Ovary (tissue), 9 donors: ENCODE results near the gene ADRA2C. TPM values are rescaled to one million over a fixed set of nuclear protein-coding genes. Genes with fewer than 3 reads are reported as not detected.
A peak's percentile ranks its signal among the peaks of the same experiment; 100 is the strongest.

ENCODE experiments used
- DNase-seq, 5 donors: peaks; one replicate each; pipeline ENCODE4 v3.0.0-alpha.2; 2019 to 2020
- H3K27ac ChIP-seq, 2 donors: fragments of 200-600 bp; one replicate each; pipeline versions ENCODE4 v1.5.1 to v1.8.0; 2019 to 2022
- H3K27me3 ChIP-seq: fragments of 200-600 bp; one replicate; pipeline ENCODE4 v1.8.0; 2022
- H3K36me3 ChIP-seq: fragments of 200-600 bp; sonication (generic); one replicate; pipeline ENCODE4 v1.5.1; 2019
- H3K4me1 ChIP-seq: one replicate; pipeline ENCODE4 v1.8.1; 2013; ENCODE audit warnings: mild to moderate bottlenecking, moderate library complexity; ENCODE audit not compliant: insufficient read depth
- H3K4me3 ChIP-seq: fragments of 200-600 bp; sonication (generic); one replicate; pipeline ENCODE4 v1.5.1; 2017
- H3K9me3 ChIP-seq, 2 donors: fragments of 200-600 bp in 1 of 2; sonication (generic) in 1 of 2; one replicate each; pipeline versions ENCODE4 v1.5.1 to v1.8.1; 2013 to 2019; ENCODE audit warnings: mild to moderate bottlenecking in 1 of 2, moderate library complexity in 1 of 2
- EP300 ChIP-seq: sonication (generic); formaldehyde crosslinking; IDR thresholded peaks from one replicate; pipeline ENCODE4 v1.6.1; 2017; ENCODE audit warnings: antibody characterized with exemption
- POLR2A ChIP-seq: fragments of 450-650 bp; IDR thresholded peaks from one replicate; pipeline ENCODE4 v1.6.1; 2017; ENCODE audit warnings: antibody characterized with exemption, mild to moderate bottlenecking, moderate library complexity
- WGBS, 3 donors: extraction: QIAGEN DNeasy Blood & Tissue Kit in 1 of 3; methylation state at CpG; one replicate each; pipeline versions ENCODE4 v1.1.5 to v1.1.7; 2013 to 2017; 5-methylcytosine and 5-hydroxymethylcytosine counted together
- intact Hi-C, 4 donors: fragments of 100-400 bp; cut with DNase I; formaldehyde crosslinking; loops; one replicate each; pipeline versions ENCODE4 v1.11.0 to v1.15.1; 2022 to 2023
- polyA plus RNA-seq, 2 donors: library from polyadenylated mRNA; stranded (reverse); fragments of 200-250 nt in 1 of 2; fragments of 350-450 nt in 1 of 2; fragmentation: Illumina TruSeq in 1 of 2; extraction: RNeasy Lipid Tissue Mini Kit (QIAGEN cat#74804) in 1 of 2; gene quantifications; one replicate each; pipeline ENCODE4 v1.2.3, GENCODE V29; 2013 to 2014
- total RNA-seq, 7 donors: library from RNA; depleted of rRNA in 2 of 7; stranded (reverse); fragments of >200 nt in 2 of 7; fragmentation: NEBNext Ultra II Directional in 3 of 7; extraction: Animal tissue kit (Norgen Biotek cat#: 25700) in 3 of 7; gene quantifications; one replicate each; pipeline versions ENCODE4 v1.1.0 to v1.2.4, GENCODE V29; 2016 to 2023
- TF ChIP-seq, protein P1 (sequence below), 3 donors: fragments of 450-650 bp in 2 of 3; fragments of 200-600 bp in 1 of 3; IDR thresholded peaks; one replicate each; pipeline versions ENCODE4 v1.5.1 to v1.8.0; 2016 to 2022; ENCODE audit warnings: antibody characterized with exemption in 3 of 3, mild to moderate bottlenecking in 1 of 3
- donor health status: DM: no; HTN: no; CAD: no; lungs with moderate emphysema.
- donor health status: DM: no; HTN: no; CAD: no.
- donor health status: Bipolar disorder and iron deficiency.
- donor health status: DM: yes; HTN: yes; CAD: no.
- donor health status: DM: no; HTN: no; CAD: no.
- donor health status: DM: yes; HTN: yes; CAD: no.

The ADRA2C gene
- total and polyA plus RNA-seq, 9 donors, result 0.35 to 15.1 (median 4.2) TPM

DNA sequence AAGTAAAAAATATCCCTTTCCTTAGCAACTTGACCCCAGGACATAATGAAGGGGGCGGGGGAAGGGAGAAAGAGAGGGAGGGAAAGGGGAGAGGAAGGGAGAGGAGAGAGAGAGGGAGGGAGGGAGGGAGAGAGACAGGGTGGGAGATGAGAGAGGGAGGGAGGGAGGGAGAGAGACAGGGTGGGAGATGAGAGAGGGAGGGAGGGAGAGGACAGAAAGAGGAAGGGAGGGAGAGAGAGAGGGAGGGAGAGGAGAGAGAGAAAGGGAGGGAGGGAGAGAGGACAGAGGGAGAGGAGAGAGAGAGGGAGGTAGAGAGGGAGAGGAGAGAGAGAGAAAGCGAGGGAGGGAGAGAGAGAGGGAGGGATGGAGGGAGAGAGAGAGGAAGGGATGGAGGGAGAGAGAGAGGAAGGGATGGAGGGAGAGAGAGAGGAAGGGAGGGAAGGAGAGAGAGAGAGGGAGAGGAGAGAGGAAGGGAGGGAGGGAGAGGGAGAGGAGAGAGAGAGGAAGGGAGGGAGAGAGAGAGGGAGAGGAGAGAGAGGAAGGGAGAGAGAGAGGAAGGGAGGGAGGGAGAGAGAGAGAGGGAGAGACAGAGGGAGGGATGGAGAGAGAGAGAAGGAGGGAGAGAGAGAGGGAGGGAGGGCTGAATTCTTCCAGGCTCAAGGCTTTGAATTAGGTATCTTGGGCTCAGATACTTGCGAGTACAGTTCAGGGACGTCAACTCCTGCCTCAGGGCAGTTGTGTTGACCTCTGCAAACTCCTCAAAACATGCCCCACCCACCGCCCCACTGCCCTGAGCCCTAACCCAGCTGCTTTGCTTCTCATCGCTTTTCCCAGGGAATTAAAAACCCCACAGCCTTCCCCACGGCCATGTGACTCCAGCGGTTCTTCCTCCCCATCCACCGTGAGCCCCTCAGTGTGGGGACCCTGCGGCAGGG, 40.0 kb upstream of the ADRA2C start:
- no peak overlapping the region for H3K4me3 ChIP-seq
- H3K9me3 ChIP-seq, result peaks cover 0 to 4% of the 10 kb centered on the region in 2 donors
- TF ChIP-seq, protein P1, sequence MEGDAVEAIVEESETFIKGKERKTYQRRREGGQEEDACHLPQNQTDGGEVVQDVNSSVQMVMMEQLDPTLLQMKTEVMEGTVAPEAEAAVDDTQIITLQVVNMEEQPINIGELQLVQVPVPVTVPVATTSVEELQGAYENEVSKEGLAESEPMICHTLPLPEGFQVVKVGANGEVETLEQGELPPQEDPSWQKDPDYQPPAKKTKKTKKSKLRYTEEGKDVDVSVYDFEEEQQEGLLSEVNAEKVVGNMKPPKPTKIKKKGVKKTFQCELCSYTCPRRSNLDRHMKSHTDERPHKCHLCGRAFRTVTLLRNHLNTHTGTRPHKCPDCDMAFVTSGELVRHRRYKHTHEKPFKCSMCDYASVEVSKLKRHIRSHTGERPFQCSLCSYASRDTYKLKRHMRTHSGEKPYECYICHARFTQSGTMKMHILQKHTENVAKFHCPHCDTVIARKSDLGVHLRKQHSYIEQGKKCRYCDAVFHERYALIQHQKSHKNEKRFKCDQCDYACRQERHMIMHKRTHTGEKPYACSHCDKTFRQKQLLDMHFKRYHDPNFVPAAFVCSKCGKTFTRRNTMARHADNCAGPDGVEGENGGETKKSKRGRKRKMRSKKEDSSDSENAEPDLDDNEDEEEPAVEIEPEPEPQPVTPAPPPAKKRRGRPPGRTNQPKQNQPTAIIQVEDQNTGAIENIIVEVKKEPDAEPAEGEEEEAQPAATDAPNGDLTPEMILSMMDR (IDR thresholded peaks at IDR 0.05), result no peak
- TF ChIP-seq EP300, result no peak
- no peaks in the 10 kb centered on the region for H3K27me3 ChIP-seq
- no peaks in the 10 kb centered on the region for H3K4me1 ChIP-seq
- peak in 1 of 5 donors; percentile 69 for DNase-seq
- 11 to 14% (median 12%) methylated on average over 10 of the region's 10 CpGs for WGBS, 3 donors
- H3K27ac ChIP-seq, result no peak overlapping the region
- no peaks in the 10 kb centered on the region for H3K36me3 ChIP-seq
- intact Hi-C loops, result no loop called here

DNA sequence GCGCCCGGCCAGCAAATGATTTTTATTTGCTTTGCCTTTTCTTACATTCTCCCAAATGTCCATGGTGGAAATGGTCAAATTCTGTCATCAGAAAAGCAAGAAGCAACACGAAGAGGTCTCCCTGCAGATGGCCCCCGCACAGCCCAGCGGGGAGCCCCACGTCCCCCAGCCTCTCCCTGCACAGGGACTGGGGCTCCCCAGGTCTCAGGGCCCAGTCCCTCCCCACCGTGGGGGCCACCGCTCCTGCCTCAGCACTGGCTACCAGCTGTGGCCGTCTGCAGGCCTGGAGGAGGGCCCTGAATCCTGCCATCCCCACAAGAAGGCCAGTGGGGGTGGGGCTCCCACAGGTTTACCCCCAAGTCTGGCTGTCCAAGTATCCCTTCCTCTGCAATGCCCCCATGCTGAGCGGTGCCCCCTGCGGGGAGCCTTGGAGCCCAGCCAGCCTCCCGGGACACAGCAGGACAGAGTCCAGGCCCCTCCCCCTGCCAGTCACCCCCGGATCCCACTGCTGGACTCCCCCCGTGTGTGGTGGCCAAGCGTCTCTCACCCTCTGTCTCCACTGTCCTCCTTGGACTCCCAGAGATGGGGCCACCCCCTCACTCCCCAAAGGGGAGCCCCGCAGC, 38.2 kb upstream of the ADRA2C start:
- TF ChIP-seq, protein P1 (IDR thresholded peaks at IDR 0.05), result no peak
- no peak for TF ChIP-seq POLR2A
- TF ChIP-seq EP300, result no peak
- no peaks in the 10 kb centered on the region for H3K4me1 ChIP-seq
- H3K9me3 ChIP-seq, result peaks cover 0 to 2% of the 10 kb centered on the region in 2 donors
- H3K36me3 ChIP-seq, result no peaks in the 10 kb centered on the region
- no peak for DNase-seq
- no peaks in the 10 kb centered on the region for H3K27me3 ChIP-seq
- WGBS, 3 donors, result 60 to 68% (median 61%) methylated on average over 14 to 16 of the region's 16 CpGs
- H3K27ac ChIP-seq, result no peak overlapping the region
- H3K4me3 ChIP-seq, result no peak overlapping the region
- intact Hi-C loops, result no loop called here

DNA sequence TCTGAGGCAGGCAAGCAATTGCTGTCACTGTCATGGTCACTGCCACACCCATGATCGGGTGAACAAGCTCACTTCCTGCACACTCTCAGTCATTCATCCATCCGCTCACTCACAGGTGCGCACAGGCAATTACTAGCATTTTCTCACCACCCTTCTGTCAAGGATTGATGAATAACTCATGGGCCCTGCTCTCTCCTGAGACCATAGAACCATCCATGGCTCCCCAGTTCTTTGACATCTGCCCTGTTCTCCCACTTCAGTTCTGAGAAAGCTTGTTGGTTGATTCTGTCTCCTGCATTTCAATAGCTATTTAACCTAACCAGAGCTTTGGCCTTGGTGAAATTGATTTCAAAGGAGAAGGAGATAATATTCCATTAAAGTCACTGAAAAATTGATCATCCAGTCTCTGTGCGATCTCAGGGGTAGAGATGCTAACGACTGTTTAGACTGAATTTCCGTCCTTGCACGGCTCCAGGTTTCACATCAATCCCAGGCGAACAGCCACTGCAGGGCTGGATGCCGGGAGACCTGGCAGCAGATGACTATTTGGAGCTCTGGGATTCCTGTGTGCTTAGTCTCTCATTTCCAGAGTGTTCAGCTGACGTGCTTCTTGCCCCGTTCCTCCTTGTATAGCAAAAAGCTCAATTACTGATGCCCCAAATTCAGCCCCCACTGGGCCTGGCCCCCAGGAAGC, 36.9 kb upstream of the ADRA2C start:
- H3K4me3 ChIP-seq, result no peak overlapping the region
- H3K4me1 ChIP-seq, result no peaks in the 10 kb centered on the region
- no peaks in the 10 kb centered on the region for H3K36me3 ChIP-seq
- WGBS, 3 donors, result 39 to 45% (median 40%) methylated on average over 11 of the region's 11 CpGs
- TF ChIP-seq, protein P1 (IDR thresholded peaks at IDR 0.05), result no peak
- TF ChIP-seq POLR2A (no peak), EP300 (no peak)
- H3K27ac ChIP-seq, result no peak overlapping the region
- peak in 1 of 5 donors; percentile 46 for DNase-seq
- no peaks in the 10 kb centered on the region for H3K27me3 ChIP-seq
- intact Hi-C loops, result no loop called here
- no peaks in the 10 kb centered on the region for H3K9me3 ChIP-seq

DNA sequence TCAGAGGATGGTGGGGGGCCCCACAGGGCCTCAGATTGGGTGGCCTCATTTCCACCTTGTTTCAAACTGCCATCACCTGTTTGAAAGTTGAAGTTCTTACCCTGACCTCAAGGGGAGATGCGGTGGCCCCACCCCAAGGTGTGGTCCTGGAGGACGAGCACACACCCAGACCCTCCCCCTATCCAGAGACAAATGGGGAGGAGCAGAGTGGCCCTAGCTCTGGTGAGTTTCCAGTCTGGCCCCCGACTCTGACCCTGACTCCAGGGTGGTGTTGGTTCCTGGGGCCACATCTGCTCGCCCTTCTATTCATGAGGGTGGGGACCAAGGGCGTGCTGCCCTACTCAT, 36.3 kb upstream of the ADRA2C start:
- H3K9me3 ChIP-seq, result no peaks in the 10 kb centered on the region
- H3K4me3 ChIP-seq, result no peak overlapping the region
- no peak overlapping the region for H3K27ac ChIP-seq
- intact Hi-C loops, result no loop called here
- H3K27me3 ChIP-seq, result no peaks in the 10 kb centered on the region
- H3K36me3 ChIP-seq, result no peaks in the 10 kb centered on the region
- H3K4me1 ChIP-seq, result no peaks in the 10 kb centered on the region
- WGBS, 3 donors, result 54 to 68% (median 59%) methylated on average over 5 of the region's 5 CpGs
- TF ChIP-seq, protein P1 (IDR thresholded peaks at IDR 0.05), result no peak
- TF ChIP-seq EP300, result no peak
- TF ChIP-seq POLR2A, result no peak
- no peak for DNase-seq
